Measurements from ENCODE around the gene TBCK. TPM values are rescaled to one million over a fixed set of nuclear protein-coding genes. Genes with fewer than 3 reads are reported as not detected.

The TBCK gene
- total RNA-seq, 2 donors from 2014 or later = 15.7 to 18.8 TPM

- no peak for DNase-seq (ENCODE audit: low spot score)
- Histone ChIP-seq H3K9me3 (no peaks in the 10 kb centered on the region), H3K4me1 (no peaks in the 10 kb centered on the region), H3K36me3 (no peaks in the 10 kb centered on the region), H3K4me3 (no peak overlapping the region), H3K27ac (no peak overlapping the region), H3K27me3 (no peaks in the 10 kb centered on the region)
- TF ChIP-seq CTCF (IDR thresholded peaks at IDR 0.05) = no peak
Measured at GRCh38 chr4:106172861-106173260, 143.1 kb downstream of the TBCK start.

GRCh38 chr4:106165351-106166010 lies 150.5 kb downstream of the TBCK start:
- Histone ChIP-seq H3K4me1 (no peaks in the 10 kb centered on the region), H3K27ac (no peak overlapping the region), H3K27me3 (no peaks in the 10 kb centered on the region), H3K9me3 (no peaks in the 10 kb centered on the region), H3K4me3 (no peak overlapping the region), H3K36me3 (no peaks in the 10 kb centered on the region)
- TF ChIP-seq CTCF (IDR thresholded peaks at IDR 0.05) = no peak
- no peak for DNase-seq (ENCODE audit: low spot score)

- Histone ChIP-seq H3K27me3 (no peaks in the 10 kb centered on the region), H3K4me1 (no peaks in the 10 kb centered on the region), H3K4me3 (no peak overlapping the region), H3K27ac (no peak overlapping the region), H3K36me3 (no peaks in the 10 kb centered on the region), H3K9me3 (no peaks in the 10 kb centered on the region)
- TF ChIP-seq CTCF (IDR thresholded peaks at IDR 0.05) = no peak
- DNase-seq (ENCODE audit: low spot score) = no peak
Measured at GRCh38 chr4:106162278-106162677, 153.7 kb downstream of the TBCK start.

GRCh38 chr4:106160560-106160959 lies 155.4 kb downstream of the TBCK start:
- no peaks in the 10 kb centered on the region for H3K36me3 ChIP-seq
- TF ChIP-seq CTCF (IDR thresholded peaks at IDR 0.05) = no peak
- H3K4me3 ChIP-seq = no peak overlapping the region
- DNase-seq (ENCODE audit: low spot score) = no peak
- H3K4me1 ChIP-seq = no peaks in the 10 kb centered on the region
- no peaks in the 10 kb centered on the region for H3K9me3 ChIP-seq
- H3K27me3 ChIP-seq = no peaks in the 10 kb centered on the region
- H3K27ac ChIP-seq = no peak overlapping the region

GRCh38 chr4:106149911-106150310 lies 166.1 kb downstream of the TBCK start:
- no peaks in the 10 kb centered on the region for H3K36me3 ChIP-seq
- H3K27me3 ChIP-seq = no peaks in the 10 kb centered on the region
- no peaks in the 10 kb centered on the region for H3K4me1 ChIP-seq
- H3K4me3 ChIP-seq = no peak overlapping the region
- no peak for DNase-seq (ENCODE audit: low spot score)
- no peak overlapping the region for H3K27ac ChIP-seq
- H3K9me3 ChIP-seq = no peaks in the 10 kb centered on the region
- TF ChIP-seq CTCF (IDR thresholded peaks at IDR 0.05) = no peak

GRCh38 chr4:106149026-106149425 lies 167.0 kb downstream of the TBCK start:
- Histone ChIP-seq H3K27me3 (no peaks in the 10 kb centered on the region), H3K27ac (no peak overlapping the region), H3K4me3 (no peak overlapping the region), H3K4me1 (no peaks in the 10 kb centered on the region), H3K36me3 (no peaks in the 10 kb centered on the region), H3K9me3 (no peaks in the 10 kb centered on the region)
- no peak for DNase-seq (ENCODE audit: low spot score)
- no peak for TF ChIP-seq CTCF (IDR thresholded peaks at IDR 0.05)
